Naive thymus-derived CD4-positive, alpha-beta T cell (primary cell): ENCODE data around the gene GPC3. TPM values are rescaled to one million over a fixed set of nuclear protein-coding genes. Genes with fewer than 3 reads are reported as not detected.
"Not testable (repeated sequence)": the region's sequence is repeated elsewhere in the genome, so short reads cannot be mapped to it uniquely, and the experiment has no call there.

Experiments
- ATAC-seq: fragments of 150-1000 bp; cut with Tn5 transposase; 2 replicates; pipeline ENCODE4 v1.10.0; 2021; ENCODE audit warnings: mild to moderate bottlenecking, moderate library complexity
- CTCF ChIA-PET: fragments of 350-600 bp; sonication (Branson Sonifier 250); formaldehyde crosslinking; loops from one replicate; lab custom pipeline; 2021; ENCODE audit warnings: antibody characterized with exemption; lab: Charles Lee
- POLR2A ChIA-PET: fragments of 350-600 bp; sonication (Branson Sonifier 250); formaldehyde crosslinking; loops from one replicate; lab custom pipeline; 2021; ENCODE audit warnings: antibody characterized with exemption, inconsistent platforms; lab: Charles Lee
- DNase-seq, 9 donors: peaks; one replicate each; pipeline versions ENCODE4 v3.0.0 to v3.0.0-alpha.2; 2020 to 2022; ENCODE audit warnings: mixed read lengths in 1 of 9
- H3K27ac ChIP-seq: one replicate; pipeline ENCODE4 v1.7.0; 2013; ENCODE audit warnings: mild to moderate bottlenecking, low read depth, low read length, moderate library complexity
- H3K27me3 ChIP-seq, 2 donors: one replicate each; pipeline ENCODE4 v1.7.0; 2013; ENCODE audit warnings: low read length in 2 of 2, mild to moderate bottlenecking in 2 of 2, moderate library complexity in 2 of 2; ENCODE audit not compliant: control insufficient read depth in 2 of 2, insufficient read depth in 2 of 2
- H3K36me3 ChIP-seq, 3 experiments: 1 replicate in 2 of 3; 2 replicates in 1 of 3; pipeline ENCODE4 v1.7.0; 2013; ENCODE audit warnings: low read length in 3 of 3, mild to moderate bottlenecking in 3 of 3, moderate library complexity in 1 of 3; ENCODE audit not compliant: insufficient read depth in 3 of 3, control insufficient read depth in 2 of 3
- H3K4me1 ChIP-seq, 2 donors: one replicate each; pipeline ENCODE4 v1.7.0; 2013; ENCODE audit warnings: low read length in 2 of 2, mild to moderate bottlenecking in 2 of 2, moderate library complexity in 1 of 2; ENCODE audit not compliant: control insufficient read depth in 2 of 2, insufficient read depth in 2 of 2
- H3K4me3 ChIP-seq: 2 replicates; pipeline ENCODE4 v1.7.0; 2013; ENCODE audit warnings: mild to moderate bottlenecking, low read length
- H3K9me3 ChIP-seq, 3 experiments: 1 replicate in 2 of 3; 2 replicates in 1 of 3; pipeline ENCODE4 v1.7.0; 2013; ENCODE audit warnings: low read length in 3 of 3; ENCODE audit not compliant: control insufficient read depth in 2 of 3
- H3K27ac Mint-ChIP-seq, 9 donors: one replicate each; pipeline ENCODE4 v1.8.0; 2020 to 2022; ENCODE audit warnings: mixed read lengths in 9 of 9, mild to moderate bottlenecking in 8 of 9, moderate library complexity in 5 of 9, inconsistent platforms in 2 of 9
- H3K27me3 Mint-ChIP-seq, 5 donors: one replicate each; pipeline ENCODE4 v1.8.0; 2021 to 2022; ENCODE audit warnings: mixed read lengths in 5 of 5, mild to moderate bottlenecking in 1 of 5
- H3K36me3 Mint-ChIP-seq, 5 donors: one replicate each; pipeline ENCODE4 v1.8.0; 2020 to 2022; ENCODE audit warnings: mixed read lengths in 5 of 5, mild to moderate bottlenecking in 3 of 5, inconsistent platforms in 1 of 5
- H3K4me1 Mint-ChIP-seq, 7 donors: one replicate each; pipeline ENCODE4 v1.8.0; 2020 to 2022; ENCODE audit warnings: mixed read lengths in 7 of 7, mild to moderate bottlenecking in 3 of 7, inconsistent platforms in 1 of 7
- H3K4me3 Mint-ChIP-seq, 10 donors: one replicate each; pipeline ENCODE4 v1.8.0; 2020 to 2022; ENCODE audit warnings: mild to moderate bottlenecking in 10 of 10, mixed read lengths in 10 of 10, moderate library complexity in 6 of 10, inconsistent platforms in 2 of 10
- H3K9me3 Mint-ChIP-seq, 11 donors: one replicate each; pipeline ENCODE4 v1.8.0; 2020 to 2022; ENCODE audit warnings: mixed read lengths in 11 of 11, mild to moderate bottlenecking in 4 of 11, inconsistent platforms in 1 of 11, moderate library complexity in 1 of 11
- intact Hi-C, 2 donors: fragments of 100-400 bp; cut with micrococcal nuclease; formaldehyde crosslinking; loops; one replicate each; pipeline ENCODE4 v1.15.1; 2023
- polyA plus RNA-seq, 2 donors: library from polyadenylated mRNA; unstranded; fragments of 300-500 nt; fragmentation: Illumina TruSeq; gene quantifications; one replicate each; pipeline ENCODE4 v1.2.3, GENCODE V29; 2021
- total RNA-seq, 6 experiments: library from RNA in 5 of 6; stranded (reverse) in 5 of 6; gene quantifications; 1 replicate in 5 of 6; 2 replicates in 1 of 6; pipeline ENCODE4 v1.2.3 and lab custom pipeline; 2021 to 2026

Gene GPC3
- total and polyA plus RNA-seq, 7 experiments from 2014 or later, result 0.24 to 6.0 (median 0.65) TPM

- H3K27me3 ChIP-seq, result no peaks in the 10 kb centered on the region
- Mint-ChIP-seq H3K9me3 (peaks cover 0 to 1% (median 0%) of the 10 kb centered on the region in 11 donors), H3K36me3 (no peaks in the 10 kb centered on the region), H3K4me3 (no peak overlapping the region), H3K4me1 (peaks cover 0 to 4% (median 0%) of the 10 kb centered on the region in 7 donors), H3K27me3 (peaks cover 0 to 14% (median 0%) of the 10 kb centered on the region in 5 donors), H3K27ac (no peak overlapping the region)
- no peaks in the 10 kb centered on the region for H3K4me1 ChIP-seq
- no peak overlapping the region for H3K4me3 ChIP-seq
- no peak overlapping the region for H3K27ac ChIP-seq
- DNase-seq (no peak), ATAC-seq (no peak)
- ChIA-PET POLR2A (no interaction called here), CTCF (no interaction called here)
- intact Hi-C loops, result no loop called here
- no peaks in the 10 kb centered on the region for H3K36me3 ChIP-seq
- no peaks in the 10 kb centered on the region for H3K9me3 ChIP-seq
Observed at GRCh38 chrX:133999031-133999705, 13.8 kb upstream of the GPC3 start.

GRCh38 chrX:133995759-133996158, 10.4 kb upstream of the GPC3 start:
- H3K4me1 Mint-ChIP-seq, result no peaks in the 10 kb centered on the region
- no peak overlapping the region for H3K27ac ChIP-seq
- H3K4me3 ChIP-seq, result no peak overlapping the region
- DNase-seq (no peak), ATAC-seq (no peak)
- intact Hi-C loops, result no loop called here
- no peaks in the 10 kb centered on the region for H3K36me3 Mint-ChIP-seq
- CTCF ChIA-PET, result no interaction called here
- H3K27me3 Mint-ChIP-seq, result peaks cover 0 to 18% (median 0%) of the 10 kb centered on the region in 5 donors
- no peak overlapping the region for H3K27ac Mint-ChIP-seq
- H3K9me3 Mint-ChIP-seq, result no peaks in the 10 kb centered on the region
- no peaks in the 10 kb centered on the region for H3K36me3 ChIP-seq
- no peaks in the 10 kb centered on the region for H3K4me1 ChIP-seq
- no peaks in the 10 kb centered on the region for H3K27me3 ChIP-seq
- H3K4me3 Mint-ChIP-seq, result no peak overlapping the region
- H3K9me3 ChIP-seq, result no peaks in the 10 kb centered on the region
- POLR2A ChIA-PET, result no interaction called here

GRCh38 chrX:133994576-133994975, 9.2 kb upstream of the GPC3 start:
- H3K4me1 ChIP-seq, result no peaks in the 10 kb centered on the region
- H3K27me3 ChIP-seq, result no peaks in the 10 kb centered on the region
- H3K9me3 Mint-ChIP-seq, result no peaks in the 10 kb centered on the region
- CTCF ChIA-PET, result no interaction called here
- H3K9me3 ChIP-seq, result no peaks in the 10 kb centered on the region
- no peak overlapping the region for H3K27ac ChIP-seq
- intact Hi-C loops, result no loop called here
- H3K4me3 Mint-ChIP-seq, result no peak overlapping the region
- ATAC-seq (no peak), DNase-seq (no peak)
- POLR2A ChIA-PET, result no interaction called here
- H3K36me3 Mint-ChIP-seq, result no peaks in the 10 kb centered on the region
- H3K4me3 ChIP-seq, result no peak overlapping the region
- H3K27ac Mint-ChIP-seq, result no peak overlapping the region
- no peaks in the 10 kb centered on the region for H3K36me3 ChIP-seq
- no peaks in the 10 kb centered on the region for H3K4me1 Mint-ChIP-seq
- H3K27me3 Mint-ChIP-seq, result peaks cover 0 to 18% (median 0%) of the 10 kb centered on the region in 5 donors

GRCh38 chrX:133992882-133993281, 7.5 kb upstream of the GPC3 start:
- no peaks in the 10 kb centered on the region for H3K36me3 Mint-ChIP-seq
- no peak overlapping the region for H3K4me3 Mint-ChIP-seq
- peaks cover 0 to 20% (median 0%) of the 10 kb centered on the region in 5 donors for H3K27me3 Mint-ChIP-seq
- ChIA-PET CTCF (no interaction called here), POLR2A (no interaction called here)
- Histone ChIP-seq H3K27me3 (no peaks in the 10 kb centered on the region), H3K4me3 (no peak overlapping the region), H3K4me1 (no peaks in the 10 kb centered on the region), H3K36me3 (no peaks in the 10 kb centered on the region), H3K27ac (no peak overlapping the region), H3K9me3 (no peaks in the 10 kb centered on the region)
- no peaks in the 10 kb centered on the region for H3K4me1 Mint-ChIP-seq
- H3K9me3 Mint-ChIP-seq, result no peaks in the 10 kb centered on the region
- ATAC-seq (no peak), DNase-seq (no peak)
- intact Hi-C loops, result no loop called here
- H3K27ac Mint-ChIP-seq, result no peak overlapping the region

- H3K36me3 ChIP-seq, result no peaks in the 10 kb centered on the region
- Mint-ChIP-seq H3K27ac (no peak overlapping the region), H3K36me3 (no peaks in the 10 kb centered on the region)
Observed at GRCh38 chrX:133991814-133992213, 6.4 kb upstream of the GPC3 start.

GRCh38 chrX:133991057-133991456, 5.7 kb upstream of the GPC3 start:
- CTCF ChIA-PET, H3K4me3 Mint-ChIP-seq, H3K9me3 Mint-ChIP-seq, H3K4me1 Mint-ChIP-seq, H3K4me3 ChIP-seq, ATAC-seq, H3K27me3 ChIP-seq, H3K27ac ChIP-seq, H3K4me1 ChIP-seq, H3K27ac Mint-ChIP-seq, H3K36me3 Mint-ChIP-seq, DNase-seq, H3K9me3 ChIP-seq, intact Hi-C loops, POLR2A ChIA-PET, H3K36me3 ChIP-seq: not testable (repeated sequence)
- H3K27me3 Mint-ChIP-seq, result peaks cover 0 to 18% (median 0%) of the 10 kb centered on the region in 5 donors

More at GRCh38 chrX:133991814-133992213, 6.4 kb upstream of the GPC3 start:
- Histone ChIP-seq H3K27me3 (no peaks in the 10 kb centered on the region), H3K4me3 (no peak overlapping the region), H3K9me3 (no peaks in the 10 kb centered on the region), H3K4me1 (no peaks in the 10 kb centered on the region), H3K27ac (no peak overlapping the region)
- Mint-ChIP-seq H3K9me3 (peaks cover 0 to 3% (median 0%) of the 10 kb centered on the region in 11 donors), H3K4me3 (no peak overlapping the region), H3K4me1 (no peaks in the 10 kb centered on the region), H3K27me3 (peaks cover 0 to 22% (median 0%) of the 10 kb centered on the region in 5 donors)
- CTCF ChIA-PET, result no interaction called here
- ATAC-seq (no peak), DNase-seq (no peak)
- intact Hi-C loops, result no loop called here
- POLR2A ChIA-PET, result no interaction called here

GRCh38 chrX:133989993-133990392, 4.6 kb upstream of the GPC3 start:
- H3K4me1 ChIP-seq, result no peaks in the 10 kb centered on the region
- intact Hi-C loops, result loop anchor here in 1 of 2 donors (10.0 kb wide), 1 partner anchor 65 kb away; no protein-coding TSS in a partner anchor
- ChIA-PET POLR2A (no interaction called here), CTCF (no interaction called here)
- peaks cover 0 to 4% (median 0%) of the 10 kb centered on the region in 7 donors for H3K4me1 Mint-ChIP-seq
- ATAC-seq (no peak), DNase-seq (no peak)
- no peaks in the 10 kb centered on the region for H3K9me3 ChIP-seq
- H3K9me3 Mint-ChIP-seq, result peaks cover 0 to 3% (median 0%) of the 10 kb centered on the region in 11 donors
- H3K36me3 ChIP-seq, result no peaks in the 10 kb centered on the region
- no peaks in the 10 kb centered on the region for H3K27me3 ChIP-seq
- H3K27ac ChIP-seq, result no peak overlapping the region
- no peak overlapping the region for H3K27ac Mint-ChIP-seq
- H3K36me3 Mint-ChIP-seq, result no peaks in the 10 kb centered on the region
- H3K4me3 ChIP-seq, result no peak overlapping the region
- H3K27me3 Mint-ChIP-seq, result peaks cover 0 to 20% (median 0%) of the 10 kb centered on the region in 5 donors
- H3K4me3 Mint-ChIP-seq, result no peak overlapping the region
